Panc1 (cell line): ENCODE results near the gene ZNF683. TPM values are rescaled to one million over a fixed set of nuclear protein-coding genes. Genes with fewer than 3 reads are reported as not detected.

Experiments used
- ATAC-seq: fragments of 200-7000 bp; cut with Tn5 transposase; 2 replicates; pipeline ENCODE4 v1.9.1; 2020; ENCODE audit warnings: mild to moderate bottlenecking, moderate library complexity
- BruUV-seq: library from RNA; stranded (reverse); fragments of 400-500 nt; replicated peaks from 2 replicates; lab custom pipeline; 2021; lab: Mats Ljungman, UMichigan
- CTCF ChIA-PET: fragments of 300-600 bp; sonication (Branson Sonifier 250); formaldehyde crosslinking; loops from one replicate; lab custom pipeline; 2022; ENCODE audit warnings: antibody characterized with exemption; lab: Charles Lee
- POLR2A ChIA-PET: fragments of 300-600 bp; sonication (Branson Sonifier 250); formaldehyde crosslinking; loops from one replicate; lab custom pipeline; 2022; ENCODE audit warnings: antibody characterized with exemption; lab: Charles Lee
- DNase-seq: peaks from one replicate; pipeline ENCODE4 v3.0.0-alpha.2; 2010; ENCODE audit warnings: low read depth, low spot score
- H3K27ac ChIP-seq: 2 replicates; pipeline ENCODE4 v1.5.1; 2011; ENCODE audit warnings: mild to moderate bottlenecking, low read length, inconsistent platforms
- H3K27me3 ChIP-seq: fragments of 200-500 bp; sonication (Bioruptor generic); 2 replicates; pipeline ENCODE4 v1.6.0; 2014; ENCODE audit warnings: low read length, inconsistent platforms; ENCODE audit not compliant: control insufficient read depth, insufficient read depth
- H3K36me3 ChIP-seq: fragments of 200-500 bp; sonication (Bioruptor generic); 2 replicates; pipeline ENCODE4 v1.5.1; 2014; ENCODE audit warnings: inconsistent platforms, mild to moderate bottlenecking, low read length, moderate library complexity; ENCODE audit not compliant: control insufficient read depth, insufficient read depth
- H3K4me1 ChIP-seq: 2 replicates; pipeline ENCODE4 v1.5.1; 2011; ENCODE audit warnings: inconsistent platforms, mild to moderate bottlenecking, low read length, moderate library complexity; ENCODE audit not compliant: control insufficient read depth, insufficient read depth
- H3K4me3 ChIP-seq, 2 experiments: 2 replicates each; pipeline ENCODE4 v1.5.1; 2011 to 2012; ENCODE audit warnings: low read depth in 2 of 2, low read length in 2 of 2, mild to moderate bottlenecking in 2 of 2, inconsistent platforms in 1 of 2, moderate library complexity in 1 of 2
- H3K9me3 ChIP-seq: fragments of 200-500 bp; sonication (Bioruptor generic); 2 replicates; pipeline ENCODE4 v1.5.1; 2014; ENCODE audit warnings: low read depth, mild to moderate bottlenecking, inconsistent platforms, low read length, moderate library complexity; ENCODE audit not compliant: control insufficient read depth, insufficient read depth
- CTCF ChIP-seq: fragments of 450-650 bp; IDR thresholded peaks from 2 replicates; pipeline ENCODE4 v1.5.1; 2017; ENCODE audit warnings: mild to moderate bottlenecking
- POLR2AphosphoS5 ChIP-seq: IDR thresholded peaks from 2 replicates; pipeline ENCODE4 v1.6.1; 2012; ENCODE audit warnings: mild to moderate bottlenecking, low read depth, low read length, moderate library complexity
- REST ChIP-seq, 2 experiments: IDR thresholded peaks; 2 replicates each; pipeline ENCODE4 v1.6.1; 2011 to 2012; ENCODE audit warnings: low read depth in 2 of 2, control low read depth in 1 of 2, low read length in 1 of 2, mild to moderate bottlenecking in 1 of 2, moderate library complexity in 1 of 2; ENCODE audit not compliant: insufficient read depth in 1 of 2
- SIN3A ChIP-seq: IDR thresholded peaks from 2 replicates; pipeline ENCODE4 v1.6.1; 2012; ENCODE audit warnings: low read depth, mild to moderate bottlenecking, low read length, moderate library complexity, borderline replicate concordance; ENCODE audit not compliant: insufficient read depth
- TCF7L2 ChIP-seq: IDR thresholded peaks from 2 replicates; pipeline ENCODE4 v1.6.1; 2011; ENCODE audit warnings: mild to moderate bottlenecking, low read depth, low read length, inconsistent platforms
- in situ Hi-C: cut with HindIII; loops from 2 replicates; pipeline ENCODE4 v1.10.0; 2016; ENCODE audit warnings: low sequenced_read_pairs, low pct_unique_long_range_greater_than_20kb
- intact Hi-C: fragments of 100-400 bp; cut with micrococcal nuclease; formaldehyde crosslinking; loops from one replicate; pipeline ENCODE4 v1.10.0; 2022; ENCODE audit not compliant: unreplicated experiment
- total RNA-seq: library from RNA; stranded (reverse); gene quantifications from one replicate; pipeline ENCODE4 v1.2.1, GENCODE V29; 2021; ENCODE audit not compliant: unreplicated experiment

Gene ZNF683
- total RNA-seq, 1 experiment from 2014 or later: not detected

- no peaks in the 10 kb centered on the region for H3K9me3 ChIP-seq
- peaks cover 8% of the 10 kb centered on the region for H3K4me1 ChIP-seq
- intact Hi-C loops (no loop called here), in situ Hi-C loops (no loop called here)
- H3K27me3 ChIP-seq: 0 out of 2 replicates have a peak, but pooled peaks cover 2% of the 10 kb centered on the region
- TF ChIP-seq POLR2AphosphoS5: no peak
- no peak for TF ChIP-seq REST (IDR thresholded peaks at IDR 0.05; ENCODE audit: insufficient read depth in 1 of 2, low read depth in 2 of 2, low read length in 1 of 2)
- TF ChIP-seq TCF7L2: no peak
- TF ChIP-seq SIN3A: no peak
- no peak for TF ChIP-seq CTCF
- no TSS peak for BruUV-seq
- POLR2A ChIA-PET: no interaction called here
- ATAC-seq (no peak), DNase-seq (no peak)
- no peaks in the 10 kb centered on the region for H3K36me3 ChIP-seq
- H3K27ac ChIP-seq: no peak within 1 kb of the TSS
- no peak within 1 kb of the TSS for H3K4me3 ChIP-seq
- CTCF ChIA-PET: no interaction called here
Observed at GRCh38 chr1:26410706-26411623, 38.4 kb upstream of the ZNF683 start, which contains the start of gene LIN28A. Gene LIN28A, plus strand, starts transcription at chr1:26410817. Its CDS starts 75 bp downstream, at chr1:26410892.

- intact Hi-C loops: no loop called here
- DNase-seq: no peak
- H3K4me1 ChIP-seq: peaks cover 8% of the 10 kb centered on the region
Observed at GRCh38 chr1:26409191-26409807, 36.7 kb upstream of the ZNF683 start.

More at GRCh38 chr1:26409191-26409807, 36.7 kb upstream of the ZNF683 start:
- peak; percentile 49 for ATAC-seq
- no TSS peak for BruUV-seq
- CTCF ChIA-PET: no interaction called here
- Histone ChIP-seq H3K36me3 (no peaks in the 10 kb centered on the region), H3K27ac (no peak overlapping the region), H3K9me3 (no peaks in the 10 kb centered on the region), H3K4me3 (0 out of 4 replicates have a peak overlapping the region, but pooled peaks of 1 of the 2 experiments have one; percentile 2), H3K27me3 (no peaks in the 10 kb centered on the region)
- in situ Hi-C loops: no loop called here
- TF ChIP-seq CTCF (no peak), SIN3A (no peak), REST (IDR thresholded peaks at IDR 0.05; ENCODE audit: insufficient read depth in 1 of 2, low read depth in 2 of 2, low read length in 1 of 2) (no peak), TCF7L2 (no peak), POLR2AphosphoS5 (no peak)
- POLR2A ChIA-PET: no interaction called here
